Right lobe of liver (tissue), 6 donors: ENCODE data around the gene CARMIL1. TPM values are rescaled to one million over a fixed set of nuclear protein-coding genes. Genes with fewer than 3 reads are reported as not detected.

Source experiments
- ATAC-seq, 4 donors: fragments of 200-7000 bp; cut with Tn5 transposase; one replicate each; pipeline ENCODE4 v1.9.1; 2020; ENCODE audit warnings: mild to moderate bottlenecking in 4 of 4, moderate library complexity in 4 of 4
- DNase-seq, 3 donors: peaks; one replicate each; pipeline ENCODE4 v3.0.0-alpha.2; 2020
- H3K27ac ChIP-seq, 3 donors: fragments of 200-600 bp; one replicate each; pipeline ENCODE4 v1.8.0; 2022
- H3K27me3 ChIP-seq, 2 donors: fragments of 200-600 bp; one replicate each; pipeline ENCODE4 v1.8.0; 2022
- H3K36me3 ChIP-seq, 4 donors: fragments of 200-600 bp; sonication (generic) in 1 of 4; one replicate each; pipeline versions ENCODE4 v1.5.1 to v1.8.0; 2017 to 2022; ENCODE audit warnings: control low read depth in 1 of 4
- H3K4me1 ChIP-seq, 4 donors: fragments of 200-600 bp; sonication (generic) in 1 of 4; one replicate each; pipeline versions ENCODE4 v1.5.1 to v1.8.0; 2017 to 2022; ENCODE audit warnings: control low read depth in 1 of 4
- H3K4me3 ChIP-seq, 3 donors: fragments of 200-600 bp; one replicate each; pipeline ENCODE4 v1.8.0; 2022
- H3K9me3 ChIP-seq, 4 donors: fragments of 200-600 bp; sonication (generic) in 1 of 4; one replicate each; pipeline versions ENCODE4 v1.5.1 to v1.8.0; 2017 to 2022; ENCODE audit warnings: control low read depth in 1 of 4
- CTCF ChIP-seq, 4 donors: fragments of 200-600 bp in 3 of 4; fragments of 450-650 bp in 1 of 4; IDR thresholded peaks; one replicate each; pipeline versions ENCODE4 v1.5.1 to v1.8.0; 2016 to 2022; ENCODE audit warnings: antibody characterized with exemption in 4 of 4, mild to moderate bottlenecking in 2 of 4
- POLR2A ChIP-seq: fragments of 450-650 bp; IDR thresholded peaks from one replicate; pipeline ENCODE4 v1.6.1; 2017; ENCODE audit warnings: antibody characterized with exemption, mild to moderate bottlenecking
- WGBS: methylation state at CpG from one replicate; pipeline ENCODE4 v1.1.6; 2018; ENCODE audit warnings: low coverage, low lambda C conversion rate; ENCODE audit not compliant: insufficient coverage; ENCODE audit errors: missing lambda C conversion rate; 5-methylcytosine and 5-hydroxymethylcytosine counted together
- intact Hi-C, 2 donors: fragments of 100-400 bp; cut with DNase I; formaldehyde crosslinking; loops; one replicate each; pipeline versions ENCODE4 v1.11.2 to v1.14.1; 2022
- total RNA-seq, 6 experiments: library from RNA; depleted of rRNA in 2 of 6; stranded (reverse); fragments of >200 nt in 2 of 6; fragmentation: NEBNext Ultra II Directional in 3 of 6; extraction: Animal tissue kit (Norgen Biotek cat#: 25700) in 3 of 6; gene quantifications; one replicate each; pipeline versions ENCODE4 v1.1.0 to v1.2.4, GENCODE V29; 2016 to 2023
- donor health status: DM: no; HTN: yes; CAD: no.
- donor health status: DM: no; HTN: no; CAD: no.
- donor health status: DM: no; HTN: no; CAD: no.
- donor health status: DM: no; HTN: yes; CAD: no.
- donor health status: DM: no; HTN: yes; CAD: no.

CARMIL1 gene
- total RNA-seq, 6 experiments from 2014 or later = 3.3 to 8.6 (median 4.6) TPM

- TF ChIP-seq POLR2A (no peak), CTCF (IDR thresholded peaks at IDR 0.05) (no peak)
- H3K27me3 ChIP-seq = no peaks in the 10 kb centered on the region
- 69% methylated on average over 2 of the region's 2 CpGs for WGBS
- no peaks in the 10 kb centered on the region for H3K9me3 ChIP-seq
- H3K36me3 ChIP-seq = no peaks in the 10 kb centered on the region
- H3K27ac ChIP-seq = no peak overlapping the region
- ATAC-seq = no peak
- intact Hi-C loops = no loop called here
- H3K4me3 ChIP-seq = no peak overlapping the region
- H3K4me1 ChIP-seq = no peaks in the 10 kb centered on the region
- DNase-seq = no peak
Measured at GRCh38 chr6:25453288-25453687, 174.1 kb downstream of the CARMIL1 start.

- intact Hi-C loops = no loop called here
- no peak for TF ChIP-seq POLR2A
- no peak for TF ChIP-seq CTCF (IDR thresholded peaks at IDR 0.05)
- no peaks in the 10 kb centered on the region for H3K36me3 ChIP-seq
- no peak for ATAC-seq
- DNase-seq = no peak
- no peaks in the 10 kb centered on the region for H3K9me3 ChIP-seq
- no peak overlapping the region for H3K27ac ChIP-seq
- no peaks in the 10 kb centered on the region for H3K27me3 ChIP-seq
- WGBS = 100% methylated on average over 1 of the region's 1 CpG
- no peak overlapping the region for H3K4me3 ChIP-seq
- H3K4me1 ChIP-seq = no peaks in the 10 kb centered on the region
Measured at GRCh38 chr6:25454136-25454535, 175.0 kb downstream of the CARMIL1 start.

GRCh38 chr6:25456249-25457040, 177.3 kb downstream of the CARMIL1 start:
- no peaks in the 10 kb centered on the region for H3K9me3 ChIP-seq
- ATAC-seq = no peak
- no peaks in the 10 kb centered on the region for H3K36me3 ChIP-seq
- no peaks in the 10 kb centered on the region for H3K27me3 ChIP-seq
- TF ChIP-seq POLR2A (no peak), CTCF (IDR thresholded peaks at IDR 0.05) (no peak)
- no peak overlapping the region for H3K27ac ChIP-seq
- 55% methylated on average over 3 of the region's 3 CpGs for WGBS
- no peaks in the 10 kb centered on the region for H3K4me1 ChIP-seq
- H3K4me3 ChIP-seq = no peak overlapping the region
- no peak for DNase-seq
- intact Hi-C loops = no loop called here

GRCh38 chr6:25457516-25457915, 178.3 kb downstream of the CARMIL1 start:
- Histone ChIP-seq H3K27me3 (no peaks in the 10 kb centered on the region), H3K9me3 (no peaks in the 10 kb centered on the region), H3K27ac (no peak overlapping the region), H3K4me3 (no peak overlapping the region), H3K4me1 (no peaks in the 10 kb centered on the region), H3K36me3 (no peaks in the 10 kb centered on the region)
- TF ChIP-seq CTCF (IDR thresholded peaks at IDR 0.05) = no peak
- 95% methylated on average over 3 of the region's 3 CpGs for WGBS
- intact Hi-C loops = no loop called here
- DNase-seq (no peak), ATAC-seq (no peak)
